Hepatocyte (in vitro differentiated cells): ENCODE results near the gene DNAH9.

ENCODE experiments used
- CTCF ChIP-seq: fragments of 200-600 bp; sonication (generic); IDR thresholded peaks from 2 replicates; pipeline ENCODE4 v1.5.1; 2016; ENCODE audit warnings: antibody characterized with exemption, mild to moderate bottlenecking; ENCODE audit not compliant: poor library complexity
- EZH2 ChIP-seq: fragments of 200-600 bp; sonication (generic); IDR thresholded peaks from 2 replicates; pipeline ENCODE4 v1.6.1; 2016; ENCODE audit warnings: antibody characterized with exemption, mild to moderate bottlenecking, borderline replicate concordance

GRCh38 chr17:11583306-11583992 is 14.8 kb upstream of the DNAH9 start:
- TF ChIP-seq CTCF, result no peak
- no peak for TF ChIP-seq EZH2
